Skeletal muscle satellite cell (primary cell): Measurements from ENCODE around the gene ROR1.

Experiments used
- H3K27me3 ChIP-seq: 2 replicates; pipeline ENCODE4 v1.7.0; 2013; ENCODE audit warnings: low read length; ENCODE audit not compliant: control insufficient read depth, insufficient read depth
- H3K36me3 ChIP-seq: 2 replicates; pipeline ENCODE4 v1.7.0; 2013; ENCODE audit warnings: mild to moderate bottlenecking, control low read depth, low read length; ENCODE audit not compliant: insufficient read depth
- H3K4me1 ChIP-seq: 2 replicates; pipeline ENCODE4 v1.7.0; 2013; ENCODE audit warnings: low read length; ENCODE audit not compliant: control insufficient read depth, insufficient read depth
- H3K4me2 ChIP-seq: 2 replicates; pipeline ENCODE4 v1.7.0; 2013; ENCODE audit warnings: mild to moderate bottlenecking, low read length
- H3K4me3 ChIP-seq: 2 replicates; pipeline ENCODE4 v1.7.0; 2013; ENCODE audit warnings: low read length
- H3K9ac ChIP-seq: 2 replicates; pipeline ENCODE4 v1.7.0; 2013; ENCODE audit warnings: mild to moderate bottlenecking, low read depth, low read length, moderate library complexity
- H3K9me3 ChIP-seq: replicated peaks from 2 replicates; pipeline ENCODE4 v1.7.0; 2013; ENCODE audit warnings: mild to moderate bottlenecking, control low read depth, low read length

Gene ROR1

DNA sequence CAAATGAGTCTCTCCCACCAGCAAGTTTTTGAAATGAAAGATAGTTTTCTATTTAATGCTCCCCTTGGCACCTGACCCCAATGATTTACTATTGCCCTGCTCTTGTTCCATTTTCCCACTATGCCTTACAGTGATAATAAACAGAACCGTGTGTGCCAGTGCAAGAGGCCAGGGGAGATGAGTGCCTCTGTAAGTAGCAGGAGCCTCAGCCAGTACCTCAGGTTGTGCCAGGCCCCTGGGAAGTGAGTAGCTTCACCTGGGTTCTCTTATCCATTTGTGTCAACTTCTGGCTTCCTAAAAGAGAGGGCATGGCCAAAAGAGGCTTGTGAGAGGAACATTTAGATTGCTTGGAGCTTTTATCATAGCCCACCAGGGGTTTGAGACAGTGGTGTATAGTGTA, 3.4 kb upstream of the ROR1 start:
- Histone ChIP-seq H3K36me3 (no peaks in the 10 kb centered on the region), H3K4me2 (no peak overlapping the region), H3K9me3 (no peaks in the 10 kb centered on the region), H3K9ac (no peak overlapping the region), H3K4me3 (no peak overlapping the region), H3K27me3 (no peaks in the 10 kb centered on the region), H3K4me1 (peaks cover 9% of the 10 kb centered on the region)

DNA sequence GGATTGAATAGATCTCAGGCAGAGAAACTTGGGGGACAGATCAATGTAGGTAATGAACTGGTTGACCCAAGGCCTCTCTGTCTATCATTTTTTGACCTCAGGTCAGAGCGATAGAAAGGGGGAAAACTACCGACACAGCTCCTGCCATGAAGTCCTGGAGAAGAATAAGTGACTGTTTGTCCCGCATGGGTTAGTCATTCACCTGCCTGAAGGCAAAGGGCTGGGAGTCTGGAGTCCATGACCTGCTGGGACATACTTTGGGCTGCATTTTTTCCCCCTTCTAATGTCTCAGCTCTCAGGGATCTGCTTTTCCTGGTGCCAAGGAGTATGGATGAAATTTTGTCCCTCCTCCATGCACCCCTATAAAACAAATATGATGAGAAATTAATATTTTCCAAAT, 1.6 kb upstream of the ROR1 start:
- Histone ChIP-seq H3K9ac (no peak overlapping the region), H3K4me1 (peaks cover 19% of the 10 kb centered on the region), H3K36me3 (no peaks in the 10 kb centered on the region), H3K4me3 (no peak overlapping the region), H3K4me2 (no peak overlapping the region), H3K27me3 (no peaks in the 10 kb centered on the region), H3K9me3 (no peaks in the 10 kb centered on the region)

DNA sequence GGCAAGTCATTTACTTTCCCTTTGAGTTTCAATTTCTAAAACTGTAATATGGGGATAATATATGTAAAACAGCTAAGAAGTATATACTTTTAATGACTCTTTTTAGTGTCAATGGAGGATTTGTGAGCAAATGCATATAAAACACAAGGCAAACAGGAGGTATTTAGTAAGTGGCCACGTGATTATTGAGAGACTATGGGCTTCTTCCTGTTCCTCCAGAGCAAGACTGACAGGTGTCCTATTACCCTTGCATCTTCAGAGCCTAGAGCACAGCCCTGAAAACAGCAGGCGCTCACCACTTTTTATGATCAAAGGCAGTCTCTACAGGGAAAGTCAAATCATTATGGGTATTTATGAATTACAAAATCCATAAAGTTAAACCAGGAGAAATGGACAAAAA, 941 bp upstream of the ROR1 start:
- Histone ChIP-seq H3K4me1 (peaks cover 19% of the 10 kb centered on the region), H3K36me3 (no peaks in the 10 kb centered on the region), H3K4me2 (peak overlapping the region; percentile 97), H3K9ac (no peak overlapping the region), H3K9me3 (no peaks in the 10 kb centered on the region), H3K4me3 (no peak overlapping the region), H3K27me3 (no peaks in the 10 kb centered on the region)

DNA sequence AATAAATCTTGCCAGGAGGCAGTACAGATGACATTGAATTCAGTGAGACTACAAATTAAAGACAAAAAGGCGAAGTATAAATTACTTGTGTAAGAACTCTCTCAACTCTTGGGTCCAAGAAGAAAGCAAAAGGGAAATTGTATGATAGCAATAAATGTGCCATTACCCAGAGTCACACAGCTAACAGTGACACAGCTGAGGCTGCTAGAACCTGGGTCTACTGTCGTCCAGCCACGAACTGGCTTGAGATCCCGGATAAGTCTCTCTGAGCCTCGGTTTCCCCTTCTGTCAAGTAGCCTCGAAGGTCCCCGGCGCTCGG, 362 bp upstream of the ROR1 start:
- peaks cover 2% of the 10 kb centered on the region for H3K36me3 ChIP-seq
- H3K4me3 ChIP-seq: peak overlapping the region; percentile 97
- peaks cover 19% of the 10 kb centered on the region for H3K4me1 ChIP-seq
- no peaks in the 10 kb centered on the region for H3K9me3 ChIP-seq
- H3K9ac ChIP-seq: peak overlapping the region; percentile 91
- H3K27me3 ChIP-seq: no peaks in the 10 kb centered on the region
- H3K4me2 ChIP-seq: peak overlapping the region; percentile 97

DNA sequence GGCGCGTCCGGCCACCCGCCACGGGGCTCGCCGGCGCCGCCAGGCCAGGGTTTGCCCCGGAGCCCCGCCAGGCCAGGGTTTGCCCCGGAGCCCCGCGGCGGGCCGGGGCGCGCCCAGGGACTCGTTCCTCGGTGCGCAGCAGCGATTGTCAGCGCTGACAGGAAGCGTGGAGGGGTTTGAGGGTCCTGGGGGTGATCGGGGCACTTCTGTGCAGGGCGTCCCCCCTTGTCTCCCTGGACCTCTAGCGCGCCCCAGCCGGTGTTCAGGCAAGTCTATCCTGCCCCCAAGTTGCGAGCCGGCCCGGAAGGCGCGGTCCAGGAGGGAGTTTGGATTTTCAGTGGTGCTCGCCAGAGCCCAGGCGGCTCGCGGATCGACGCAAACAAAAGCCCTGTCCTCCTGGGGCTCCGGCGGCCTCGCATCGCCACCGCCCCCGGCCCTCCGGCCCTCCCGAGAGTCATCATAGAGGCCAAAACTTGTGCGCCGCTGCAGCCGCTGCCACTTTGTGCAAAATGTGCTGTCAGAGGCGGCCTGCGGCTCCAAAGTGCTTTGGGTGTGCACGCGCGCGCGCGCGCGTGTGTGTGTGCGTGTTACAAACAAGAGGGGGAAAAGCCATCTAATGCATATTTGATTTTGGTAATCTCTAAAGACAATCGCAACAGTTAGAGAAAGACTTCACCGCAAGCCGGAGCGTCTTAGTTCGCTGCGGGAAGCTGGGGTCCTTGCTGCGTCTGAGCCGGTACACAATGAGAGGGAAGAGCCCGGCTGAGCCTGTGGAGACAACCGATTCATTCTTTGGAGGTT, 1.0 kb downstream of the ROR1 start:
- Histone ChIP-seq H3K4me1 (peaks cover 30% of the 10 kb centered on the region), H3K36me3 (peaks cover 4% of the 10 kb centered on the region), H3K9me3 (no peaks in the 10 kb centered on the region), H3K9ac (peak overlapping the region; percentile 91), H3K4me2 (peak overlapping the region; percentile 97), H3K4me3 (peak overlapping the region; percentile 97), H3K27me3 (no peaks in the 10 kb centered on the region)

DNA sequence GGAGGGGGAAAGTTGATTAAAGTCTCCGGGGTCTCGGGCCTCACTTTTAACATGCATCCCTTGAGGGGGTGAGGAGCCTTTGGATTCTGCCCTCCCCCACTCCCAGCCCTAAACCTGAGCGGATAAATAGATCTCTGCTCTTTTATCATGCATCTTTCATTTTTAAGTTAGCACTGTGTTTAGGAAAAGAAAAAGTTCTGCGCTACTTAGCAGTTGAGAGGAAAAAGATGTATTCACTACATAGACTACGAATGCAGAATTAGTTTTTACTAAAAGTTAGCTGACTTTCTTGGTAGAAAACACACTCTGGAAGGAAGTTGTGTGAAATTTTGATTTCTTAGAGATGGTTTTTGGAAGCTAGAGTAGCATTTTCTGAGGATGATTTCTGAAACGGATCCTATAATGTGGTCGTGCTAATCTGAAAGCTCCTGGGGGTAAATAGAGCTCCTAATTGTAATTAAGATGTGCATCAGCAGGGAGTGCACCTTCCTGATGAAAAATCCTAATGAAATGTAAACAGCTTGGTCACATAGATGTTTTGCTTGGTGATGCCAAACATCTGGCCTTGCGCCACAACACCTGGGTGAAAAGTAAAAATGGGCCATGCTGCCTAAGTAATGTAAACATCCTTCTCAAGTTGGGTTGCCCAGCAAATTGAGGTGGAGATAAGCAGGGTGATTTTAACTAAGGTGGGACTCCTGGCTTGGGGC, 1.8 kb downstream of the ROR1 start:
- Histone ChIP-seq H3K36me3 (peaks cover 4% of the 10 kb centered on the region), H3K9ac (peak overlapping the region; percentile 91), H3K4me3 (peak overlapping the region; percentile 97), H3K9me3 (no peaks in the 10 kb centered on the region), H3K27me3 (no peaks in the 10 kb centered on the region), H3K4me1 (peaks cover 31% of the 10 kb centered on the region), H3K4me2 (peak overlapping the region; percentile 97)

DNA sequence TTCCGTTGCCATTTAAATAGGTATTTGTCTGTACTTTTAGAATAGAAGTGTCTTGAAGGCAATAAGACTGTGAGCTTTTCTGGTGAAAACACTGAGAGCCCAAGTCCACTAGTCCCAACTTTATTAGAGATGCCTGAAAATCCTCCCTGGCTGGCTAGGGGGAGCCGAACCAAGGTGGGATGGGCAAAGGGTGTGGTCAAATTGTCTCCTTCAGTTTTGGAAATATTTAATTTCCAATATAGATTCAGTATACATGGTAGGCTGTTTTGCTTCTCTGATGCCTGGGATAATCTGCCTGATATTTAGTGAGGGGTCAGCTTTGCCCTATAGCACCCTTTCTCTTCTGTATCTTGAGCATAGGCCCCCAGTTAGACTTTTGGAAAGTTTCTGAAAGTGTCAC, 3.5 kb downstream of the ROR1 start:
- Histone ChIP-seq H3K9me3 (no peaks in the 10 kb centered on the region), H3K4me1 (peaks cover 31% of the 10 kb centered on the region), H3K4me3 (no peak overlapping the region), H3K9ac (no peak overlapping the region), H3K4me2 (no peak overlapping the region), H3K36me3 (peaks cover 4% of the 10 kb centered on the region), H3K27me3 (no peaks in the 10 kb centered on the region)

DNA sequence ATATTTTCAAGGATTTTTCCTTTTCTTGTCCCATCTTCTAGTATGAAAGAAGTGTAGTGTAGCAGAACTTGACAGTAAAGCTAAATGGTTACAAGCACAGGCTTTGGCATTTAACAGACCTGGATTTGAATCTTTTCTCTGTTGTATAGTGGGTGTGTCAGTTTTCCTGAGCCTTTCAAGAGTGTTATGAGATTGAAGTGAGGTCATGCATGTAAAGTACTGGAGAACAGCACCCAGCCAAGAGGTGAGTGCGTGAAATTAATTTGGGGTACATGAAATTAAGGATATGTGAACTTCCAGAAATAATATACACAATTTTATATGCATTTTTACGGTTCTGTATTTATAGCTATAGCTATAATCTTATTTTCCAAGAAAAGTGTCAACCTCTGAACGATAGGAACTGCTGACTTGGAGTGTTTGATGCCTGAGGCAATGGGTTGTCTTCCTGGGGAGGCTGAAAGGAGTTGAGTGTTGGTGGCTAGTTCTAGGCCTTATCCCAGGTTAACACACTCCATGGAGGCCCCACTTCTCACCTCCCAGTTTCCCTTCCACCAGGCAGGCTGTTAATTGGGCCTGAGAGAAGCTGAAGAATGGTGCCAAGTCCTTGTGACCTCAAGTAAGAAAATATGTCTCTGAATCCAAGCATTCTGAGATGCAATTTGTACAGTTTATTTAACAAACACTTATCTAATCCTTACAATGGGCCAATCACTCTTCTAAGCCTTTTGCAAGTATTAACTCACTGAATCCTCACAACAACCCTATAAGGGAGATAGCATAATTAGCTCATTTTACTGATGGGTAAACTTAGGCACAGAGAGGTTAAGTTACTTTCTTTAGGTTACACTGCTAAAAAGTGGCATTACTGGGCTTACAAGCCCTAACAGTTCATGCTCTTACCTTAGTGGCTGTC, 4.4 kb downstream of the ROR1 start:
- Histone ChIP-seq H3K27me3 (no peaks in the 10 kb centered on the region), H3K9ac (no peak overlapping the region), H3K4me3 (no peak overlapping the region), H3K4me1 (peaks cover 28% of the 10 kb centered on the region), H3K4me2 (no peak overlapping the region), H3K9me3 (no peaks in the 10 kb centered on the region), H3K36me3 (peaks cover 4% of the 10 kb centered on the region)

DNA sequence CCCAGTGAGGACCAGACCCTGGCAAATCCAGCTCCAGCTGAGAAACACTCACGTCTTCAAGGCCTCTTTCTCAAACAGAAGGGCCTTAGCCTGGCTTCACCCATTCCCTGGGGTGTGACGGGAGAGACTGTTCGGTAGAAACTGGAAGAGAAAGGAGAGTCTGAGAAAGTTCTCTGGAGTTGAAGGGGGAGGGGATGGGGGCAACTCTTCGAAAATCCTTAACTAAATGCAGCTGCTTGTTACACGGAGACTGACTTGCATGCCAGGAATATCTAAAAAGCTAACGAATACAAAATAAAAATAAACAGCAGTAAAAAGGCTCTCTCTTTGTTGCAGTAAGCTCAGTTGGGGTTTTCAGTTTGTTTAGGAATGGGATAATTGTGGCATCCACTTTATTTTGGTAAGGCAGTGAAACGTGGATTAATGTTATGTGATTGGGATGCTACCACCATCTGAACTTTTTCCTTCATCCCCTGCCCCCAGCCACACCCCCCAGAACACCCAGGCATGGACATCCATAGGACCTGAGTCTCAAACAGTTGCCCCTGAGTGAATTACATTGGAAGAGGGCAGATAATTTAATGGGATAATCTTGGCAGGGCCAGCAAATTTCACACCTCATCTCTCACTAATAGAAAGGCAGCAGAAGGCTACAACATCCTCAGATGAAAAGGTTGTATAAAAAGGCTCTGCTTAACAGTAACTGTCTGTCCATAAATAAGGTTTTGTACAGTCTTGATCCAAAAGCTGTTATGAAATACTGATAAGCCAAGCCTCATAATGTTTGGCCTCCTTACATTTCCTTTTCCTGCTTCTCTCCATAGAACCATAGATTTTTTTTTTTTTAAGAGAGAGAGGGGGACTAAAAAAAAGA, 5.8 kb downstream of the ROR1 start:
- no peak overlapping the region for H3K9ac ChIP-seq
- no peaks in the 10 kb centered on the region for H3K9me3 ChIP-seq
- H3K36me3 ChIP-seq: peaks cover 4% of the 10 kb centered on the region
- H3K4me3 ChIP-seq: no peak overlapping the region
- peaks cover 23% of the 10 kb centered on the region for H3K4me1 ChIP-seq
- peak overlapping the region; percentile 37 for H3K4me2 ChIP-seq
- no peaks in the 10 kb centered on the region for H3K27me3 ChIP-seq

DNA sequence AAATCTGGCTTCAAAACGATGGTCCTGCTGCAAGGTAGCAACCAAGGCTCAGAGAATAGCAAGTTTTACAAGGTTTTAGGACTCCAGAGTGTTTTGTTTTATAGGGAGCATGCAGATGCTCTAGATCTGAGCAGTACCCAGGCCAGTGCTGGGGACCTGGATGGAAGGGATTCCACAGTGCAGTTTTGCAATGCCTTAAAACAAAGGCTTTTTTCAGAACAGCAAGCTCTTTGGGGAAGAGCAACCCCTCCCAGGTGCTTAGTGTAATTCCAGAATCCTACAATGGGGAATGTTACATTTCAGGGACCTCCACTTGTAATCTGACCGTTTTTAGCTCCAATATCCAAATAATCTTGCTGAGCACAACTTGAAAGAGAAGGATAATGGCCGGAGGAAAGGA, 6.7 kb downstream of the ROR1 start:
- H3K9me3 ChIP-seq: no peaks in the 10 kb centered on the region
- H3K4me2 ChIP-seq: no peak overlapping the region
- H3K27me3 ChIP-seq: no peaks in the 10 kb centered on the region
- H3K36me3 ChIP-seq: peaks cover 4% of the 10 kb centered on the region
- H3K9ac ChIP-seq: no peak overlapping the region
- peaks cover 20% of the 10 kb centered on the region for H3K4me1 ChIP-seq
- no peak overlapping the region for H3K4me3 ChIP-seq

DNA sequence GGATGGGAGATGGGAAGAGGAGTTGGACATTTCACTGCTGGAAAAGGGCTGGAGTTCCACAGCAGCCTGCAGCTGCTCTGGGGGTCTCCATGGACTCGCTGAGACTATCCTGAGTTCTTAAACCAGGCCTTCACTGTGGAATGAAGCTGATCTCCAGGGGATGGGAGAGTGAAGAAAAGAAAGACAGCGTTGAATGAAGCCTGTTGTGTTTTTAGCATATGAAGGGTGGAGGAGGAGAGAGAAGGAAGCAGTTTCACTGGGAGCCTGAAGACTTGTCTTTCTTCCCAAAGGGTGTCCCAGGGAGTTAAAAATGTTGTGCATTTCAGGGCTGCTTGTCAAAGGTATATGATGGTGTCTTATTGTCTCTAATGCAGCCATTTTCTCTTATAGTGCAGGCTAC, 9.2 kb downstream of the ROR1 start:
- Histone ChIP-seq H3K4me3 (no peak overlapping the region), H3K4me2 (no peak overlapping the region), H3K36me3 (peaks cover 4% of the 10 kb centered on the region), H3K27me3 (no peaks in the 10 kb centered on the region), H3K9ac (no peak overlapping the region), H3K9me3 (no peaks in the 10 kb centered on the region), H3K4me1 (peaks cover 11% of the 10 kb centered on the region)
